GM23248 (cell line): ENCODE measurements around the gene MACF1.

Experiments used
- EZH2 ChIP-seq: fragments of 200-600 bp; sonication (generic); IDR thresholded peaks from 2 replicates; pipeline ENCODE4 v1.6.1; 2018; ENCODE audit warnings: antibody characterized with exemption, mild to moderate bottlenecking; ENCODE audit not compliant: insufficient read depth, poor library complexity, severe bottlenecking
- EZH2phosphoT487 ChIP-seq: fragments of 200-600 bp; sonication (generic); IDR thresholded peaks from 2 replicates; pipeline ENCODE4 v1.6.1; 2018; ENCODE audit warnings: antibody characterized with exemption, moderate library complexity, mild to moderate bottlenecking, low read depth; ENCODE audit not compliant: insufficient read depth

DNA sequence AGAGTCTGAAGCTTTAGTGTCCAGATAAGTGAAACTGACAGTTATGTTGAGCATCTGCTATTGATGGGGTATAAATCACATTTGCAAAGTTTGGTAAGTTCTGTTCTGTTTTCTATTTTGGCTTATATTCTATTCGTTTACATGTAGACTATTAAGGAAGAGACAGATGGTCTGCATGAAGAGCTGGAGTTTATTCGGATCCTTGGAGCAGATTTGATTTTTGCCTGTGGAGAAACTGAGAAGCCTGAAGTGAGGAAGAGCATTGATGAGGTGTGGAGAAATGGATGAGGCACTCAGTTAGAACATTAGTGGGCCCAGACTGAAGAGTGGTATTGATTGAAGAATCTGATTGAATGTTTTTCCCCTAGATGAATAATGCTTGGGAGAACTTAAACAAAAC, 236.4 kb downstream of the MACF1 start:
- no peak for TF ChIP-seq EZH2
- TF ChIP-seq EZH2phosphoT487: no peak
